GM12878 (cell line): ENCODE measurements around the gene MYH10. TPM values are rescaled to one million over a fixed set of nuclear protein-coding genes. Genes with fewer than 3 reads are reported as not detected.

Experiments
- ATAC-seq: fragments of 200-7000 bp; cut with Tn5 transposase; 3 replicates; pipeline ENCODE4 v1.9.1; 2020; ENCODE audit warnings: mild to moderate bottlenecking, moderate library complexity
- BruUV-seq: library from RNA; stranded (reverse); fragments of 400-500 nt; replicated peaks from 2 replicates; lab custom pipeline; 2021; lab: Mats Ljungman, UMichigan
- CTCF ChIA-PET: fragments of 300-600 bp; sonication (Branson Sonifier 250); formaldehyde crosslinking; extraction: SDS; loops from one replicate; lab custom pipeline; 2021; ENCODE audit warnings: inconsistent platforms; lab: Yijun Ruan, JAX
- POLR2A ChIA-PET: fragments of 350-600 bp; formaldehyde crosslinking; extraction: SDS; loops from one replicate; lab custom pipeline; 2021; ENCODE audit warnings: inconsistent platforms; lab: Charles Lee
- RAD21 ChIA-PET: fragments of 300-600 bp; sonication (Branson Sonifier 250); formaldehyde crosslinking; loops from one replicate; lab custom pipeline; 2023; ENCODE audit warnings: antibody characterized with exemption; ENCODE audit not compliant: unreplicated experiment; lab: Charles Lee
- SMC1A ChIA-PET: fragments of 300-600 bp; sonication (Branson Sonifier 250); formaldehyde crosslinking; loops from one replicate; lab custom pipeline; 2023; ENCODE audit not compliant: unreplicated experiment, uncharacterized antibody; lab: Charles Lee
- DNase-seq: peaks from one replicate; pipeline ENCODE4 v3.0.0-alpha.2; 2011; ENCODE audit warnings: low read depth, low spot score
- FAIRE-seq: peaks from 3 replicates; lab custom pipeline; 2011; peaks lifted over from hg19 to GRCh38; lab: Jason Lieb, UNC
- H2AFZ ChIP-seq: 2 replicates; pipeline ENCODE4 v1.6.0; 2011; ENCODE audit warnings: low read depth, low read length, control low read depth; ENCODE audit not compliant: control insufficient read depth
- H3K27ac ChIP-seq: 2 replicates; pipeline ENCODE4 v1.5.1; 2011; ENCODE audit warnings: control low read depth; ENCODE audit not compliant: control insufficient read depth, insufficient read depth
- H3K27me3 ChIP-seq, 2 experiments: replicated peaks in 1 of 2; 2 replicates each; pipeline versions ENCODE4 v1.6.0 to v1.6.1; 2011; ENCODE audit warnings: low read length in 1 of 2; ENCODE audit not compliant: control insufficient read depth in 2 of 2, insufficient read depth in 2 of 2
- H3K36me3 ChIP-seq, 2 experiments: 2 replicates each; pipeline ENCODE4 v1.5.1; 2011; ENCODE audit warnings: low read length in 1 of 2; ENCODE audit not compliant: control insufficient read depth in 2 of 2, insufficient read depth in 2 of 2
- H3K4me1 ChIP-seq: 2 replicates; pipeline ENCODE4 v1.6.1; 2011; ENCODE audit warnings: mild to moderate bottlenecking, low read length, moderate library complexity, mixed read lengths; ENCODE audit not compliant: control insufficient read depth, insufficient read depth
- H3K4me2 ChIP-seq: 2 replicates; pipeline ENCODE4 v1.6.0; 2011; ENCODE audit warnings: control low read depth; ENCODE audit not compliant: control insufficient read depth, insufficient read depth
- H3K4me3 ChIP-seq: fragments of 200-600 bp; sonication (generic); 2 replicates; pipeline ENCODE4 v1.5.1; 2016
- H3K79me2 ChIP-seq: 2 replicates; pipeline ENCODE4 v1.6.0; 2011; ENCODE audit warnings: low read length; ENCODE audit not compliant: control insufficient read depth, insufficient read depth
- H3K9ac ChIP-seq: 2 replicates; pipeline ENCODE4 v1.8.0; 2011; ENCODE audit warnings: low read length, control low read depth, mixed read lengths; ENCODE audit not compliant: control insufficient read depth, insufficient read depth
- H3K9me3 ChIP-seq: replicated peaks from 3 replicates; pipeline ENCODE4 v1.5.1; 2011; ENCODE audit warnings: mild to moderate bottlenecking, low read length; ENCODE audit not compliant: control insufficient read depth, insufficient read depth
- H4K20me1 ChIP-seq: 2 replicates; pipeline ENCODE4 v1.6.0; 2011; ENCODE audit not compliant: control insufficient read depth, insufficient read depth
- E2F4 ChIP-seq: IDR thresholded peaks from 2 replicates; pipeline ENCODE4 v1.6.1; 2012; ENCODE audit warnings: low read depth, low read length, improper control_type of control experiment
- MAX ChIP-seq: IDR thresholded peaks from 2 replicates; pipeline ENCODE4 v1.6.1; 2012; ENCODE audit warnings: low read depth, low read length, improper control_type of control experiment
- NFYA ChIP-seq: IDR thresholded peaks from 2 replicates; pipeline ENCODE4 v1.6.1; 2011; ENCODE audit warnings: low read depth, mild to moderate bottlenecking, low read length, improper control_type of control experiment, borderline replicate concordance
- ZNF592 ChIP-seq: fragments of 450-650 bp; IDR thresholded peaks from 2 replicates; pipeline ENCODE4 v1.6.1; 2017; ENCODE audit warnings: mild to moderate bottlenecking, moderate library complexity
- WGBS: methylation state at CpG from one replicate; pipeline ENCODE4 v1.1.6; 2016; ENCODE audit warnings: low lambda C conversion rate; ENCODE audit not compliant: insufficient replicate concordance, insufficient coverage; ENCODE audit errors: missing lambda C conversion rate; 5-methylcytosine and 5-hydroxymethylcytosine counted together
- in situ Hi-C: fragments of 300-500 bp; cut with MboI; formaldehyde crosslinking; loops from 9 replicates; pipeline ENCODE4 v1.14.3; 2018; ENCODE audit warnings: mixed read lengths
- intact Hi-C: fragments of 100-400 bp; cut with micrococcal nuclease; formaldehyde crosslinking; loops from one replicate; pipeline ENCODE4 v1.14.2; 2022; ENCODE audit not compliant: unreplicated experiment
- polyA plus RNA-seq, 11 experiments: library from polyadenylated mRNA; depleted of rRNA in 4 of 11; unstranded in 6 of 11; stranded (reverse) in 5 of 11; fragments of >200 nt; fragmentation: Nextera tagmentation in 4 of 11; fragmentation: Illumina TruSeq in 1 of 11; extraction: Ambion mirVana in 4 of 11; extraction: Trizol in 1 of 11; gene quantifications; 1 replicate in 1 of 11; 2 replicates in 10 of 11; pipeline versions ENCODE4 v1.2.1 to v1.2.3, GENCODE V29; 2011 to 2016; ENCODE audit warnings: inconsistent platforms in 2 of 11, missing spikeins in 2 of 11, low read depth in 1 of 11
- total RNA-seq, 4 experiments: library from RNA; depleted of rRNA in 3 of 4; stranded (reverse); fragments of >200 nt in 3 of 4; fragmentation: Illumina TruSeq in 1 of 4; extraction: Trizol in 1 of 4; gene quantifications; 2 replicates each; pipeline versions ENCODE4 v1.2.1 to v1.2.3, GENCODE V29; 2013 to 2021

The MYH10 gene
- total and polyA plus RNA-seq, 10 of the 15 experiments (the other 5 are each of a cell fraction or from before 2014, with no cell fraction given) = 0.33 to 7.1 (median 1.0) TPM

GRCh38 chr17:8496081-8496480 lies 134.4 kb downstream of the MYH10 start:
- Histone ChIP-seq H3K79me2 (no peaks in the 10 kb centered on the region), H3K36me3 (no peaks in the 10 kb centered on the region), H3K9ac (no peak overlapping the region), H3K27me3 (no peaks in the 10 kb centered on the region; a peak in 1 of 4 replicates), H3K4me3 (no peak overlapping the region), H4K20me1 (no peaks in the 10 kb centered on the region), H3K27ac (no peak overlapping the region), H3K4me2 (no peak overlapping the region), H3K9me3 (no peaks in the 10 kb centered on the region), H3K4me1 (no peaks in the 10 kb centered on the region), H2AFZ (no peak overlapping the region)
- FAIRE-seq (no peak), ATAC-seq (no peak), DNase-seq (no peak)
- in situ Hi-C loops = no loop called here
- BruUV-seq = no TSS peak
- RAD21 ChIA-PET = no interaction called here
- intact Hi-C loops = no loop called here
- CTCF ChIA-PET = no interaction called here
- POLR2A ChIA-PET = no interaction called here
- no peak for TF ChIP-seq E2F4
- WGBS = 55% methylated on average over 13 of the region's 13 CpGs
- SMC1A ChIA-PET = no interaction called here

- POLR2A ChIA-PET = interaction anchor here (0.9 kb wide), 1 partner anchor 59 kb away, joined by 3 read pairs; the partner anchor contains the start of gene NDEL1
- no TSS peak for BruUV-seq
- Histone ChIP-seq H3K27ac (no peak overlapping the region), H3K4me1 (no peaks in the 10 kb centered on the region), H2AFZ (no peak overlapping the region), H3K9me3 (no peaks in the 10 kb centered on the region), H3K79me2 (no peaks in the 10 kb centered on the region), H3K4me2 (no peak overlapping the region), H4K20me1 (no peaks in the 10 kb centered on the region), H3K27me3 (no peaks in the 10 kb centered on the region; a peak in 1 of 4 replicates), H3K4me3 (no peak overlapping the region), H3K9ac (no peak overlapping the region), H3K36me3 (no peaks in the 10 kb centered on the region)
- intact Hi-C loops (no loop called here), in situ Hi-C loops (no loop called here)
- DNase-seq = no peak
- TF ChIP-seq MAX (no peak), NFYA (no peak), ZNF592 (no peak)
- RAD21 ChIA-PET = no interaction called here
- no peak for ATAC-seq
- CTCF ChIA-PET = interaction anchor here (1.3 kb wide), 1 partner anchor 30 kb away, joined by 3 read pairs; no protein-coding TSS in a partner anchor
- FAIRE-seq = no peak
- SMC1A ChIA-PET = interaction anchor here (1.3 kb wide), 1 partner anchor 13 kb away, joined by 3 read pairs; no protein-coding TSS in a partner anchor
- 39% methylated on average over 8 of the region's 8 CpGs for WGBS
Observed at GRCh38 chr17:8494506-8495111, 135.9 kb downstream of the MYH10 start.
